ENCODE results near the gene SLC25A13. TPM values are rescaled to one million over a fixed set of nuclear protein-coding genes. Genes with fewer than 3 reads are reported as not detected.

SLC25A13 gene
- total and polyA plus RNA-seq, 2 donors (not counting 1 experiment from before 2014, with no cell fraction given), result 6.9 to 12.0 TPM

GRCh38 chr7:96131525-96131924 is 190.4 kb downstream of the SLC25A13 start:
- Histone ChIP-seq H3K27ac (ENCODE audit: insufficient read depth, low read length) (no peak overlapping the region), H3K4me2 (ENCODE audit: extremely low read depth, insufficient read depth, low read length) (no peak overlapping the region), H4K20me1 (ENCODE audit: control insufficient read depth, extremely low read depth, insufficient read depth, low read length) (no peaks in the 10 kb centered on the region), H3K9ac (ENCODE audit: insufficient read depth, low read length) (no peak overlapping the region), H3K36me3 (ENCODE audit: control insufficient read depth, insufficient read depth, low read length) (no peaks in the 10 kb centered on the region), H3K4me1 (ENCODE audit: control insufficient read depth, extremely low read depth, insufficient read depth, low read length) (no peaks in the 10 kb centered on the region), H2AFZ (ENCODE audit: low read length) (no peak overlapping the region), H3K4me3 (replicated peaks in 1 of 4; ENCODE audit: control extremely low read depth in 1 of 4, insufficient read depth in 1 of 4, low read depth in 3 of 4, low read length in 4 of 4) (no peak overlapping the region), H3K9me3 (ENCODE audit: control insufficient read depth, insufficient read depth, low read depth, low read length) (no peaks in the 10 kb centered on the region), H3K27me3 (ENCODE audit: control insufficient read depth, insufficient read depth, low read length) (no peaks in the 10 kb centered on the region), H3K79me2 (ENCODE audit: control insufficient read depth, insufficient read depth, low read length) (no peaks in the 10 kb centered on the region)
- TF ChIP-seq CTCF (conservative IDR thresholded peaks at IDR 0.05 in 1 of 2, IDR thresholded peaks at IDR 0.05 in 1 of 2; ENCODE audit: low read depth in 1 of 2, low read length in 2 of 2) (no peak), EZH2 (IDR thresholded peaks at IDR 0.05; ENCODE audit: low read length, missing control alignments) (no peak)
- DNase-seq (ENCODE audit: low read depth in 2 of 2), result no peak

DNA sequence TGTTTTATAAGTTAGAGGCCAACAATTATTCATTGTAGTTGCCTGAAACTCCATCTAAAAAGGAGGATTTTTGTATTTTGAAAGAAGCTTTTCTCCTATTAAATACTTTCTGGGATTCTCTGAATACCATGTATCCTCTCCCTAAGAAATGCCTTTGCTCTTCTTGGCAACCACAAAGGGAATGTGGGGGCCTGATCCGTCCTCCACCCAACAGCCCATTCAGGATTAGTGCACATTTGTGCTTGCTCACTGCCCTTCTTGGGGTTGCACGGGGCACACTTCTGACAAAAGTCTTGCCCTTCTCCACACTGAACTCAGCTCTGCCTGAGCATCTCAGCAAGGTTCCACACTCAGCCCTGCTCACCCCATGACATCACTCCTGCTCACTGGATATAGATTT is 194.2 kb downstream of the SLC25A13 start:
- Histone ChIP-seq H3K9me3 (ENCODE audit: control insufficient read depth, insufficient read depth, low read depth, low read length) (no peaks in the 10 kb centered on the region), H2AFZ (ENCODE audit: low read length) (no peak overlapping the region), H3K27ac (ENCODE audit: insufficient read depth, low read length) (no peak overlapping the region), H3K4me1 (ENCODE audit: control insufficient read depth, extremely low read depth, insufficient read depth, low read length) (no peaks in the 10 kb centered on the region), H3K79me2 (ENCODE audit: control insufficient read depth, insufficient read depth, low read length) (no peaks in the 10 kb centered on the region), H3K36me3 (ENCODE audit: control insufficient read depth, insufficient read depth, low read length) (no peaks in the 10 kb centered on the region), H3K4me2 (ENCODE audit: extremely low read depth, insufficient read depth, low read length) (no peak overlapping the region), H4K20me1 (ENCODE audit: control insufficient read depth, extremely low read depth, insufficient read depth, low read length) (no peaks in the 10 kb centered on the region), H3K27me3 (ENCODE audit: control insufficient read depth, insufficient read depth, low read length) (no peaks in the 10 kb centered on the region), H3K4me3 (replicated peaks in 1 of 4; ENCODE audit: control extremely low read depth in 1 of 4, insufficient read depth in 1 of 4, low read depth in 3 of 4, low read length in 4 of 4) (no peak overlapping the region), H3K9ac (ENCODE audit: insufficient read depth, low read length) (no peak overlapping the region)
- TF ChIP-seq EZH2 (IDR thresholded peaks at IDR 0.05; ENCODE audit: low read length, missing control alignments) (no peak), CTCF (conservative IDR thresholded peaks at IDR 0.05 in 1 of 2, IDR thresholded peaks at IDR 0.05 in 1 of 2; ENCODE audit: low read depth in 1 of 2, low read length in 2 of 2) (no peak)
- peak in 1 of 2 donors; percentile 50 for DNase-seq (ENCODE audit: low read depth in 2 of 2)

DNA sequence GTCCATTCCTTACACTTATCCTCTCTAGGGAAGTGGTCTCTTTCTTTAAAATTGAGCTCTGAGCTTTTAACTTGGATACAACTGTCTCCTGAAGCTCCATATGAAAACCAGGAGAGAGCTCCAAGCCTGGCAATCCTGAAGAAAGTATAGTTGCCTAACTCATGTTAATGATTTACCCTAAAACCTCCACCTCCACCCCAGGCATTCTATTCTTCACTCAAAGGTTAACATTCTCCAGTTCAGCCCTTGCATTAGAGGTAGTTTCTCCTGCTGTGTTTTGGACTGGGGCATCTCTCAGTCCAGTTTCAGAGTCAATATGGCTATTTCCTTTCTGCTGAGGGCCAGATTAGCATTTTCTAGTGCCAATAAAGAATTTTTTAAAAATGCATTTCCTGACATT is 195.5 kb downstream of the SLC25A13 start:
- Histone ChIP-seq H3K79me2 (ENCODE audit: control insufficient read depth, insufficient read depth, low read length) (no peaks in the 10 kb centered on the region), H4K20me1 (ENCODE audit: control insufficient read depth, extremely low read depth, insufficient read depth, low read length) (no peaks in the 10 kb centered on the region), H3K27ac (ENCODE audit: insufficient read depth, low read length) (no peak overlapping the region), H3K9ac (ENCODE audit: insufficient read depth, low read length) (no peak overlapping the region), H3K4me2 (ENCODE audit: extremely low read depth, insufficient read depth, low read length) (no peak overlapping the region), H2AFZ (ENCODE audit: low read length) (no peak overlapping the region), H3K9me3 (ENCODE audit: control insufficient read depth, insufficient read depth, low read depth, low read length) (no peaks in the 10 kb centered on the region), H3K4me1 (ENCODE audit: control insufficient read depth, extremely low read depth, insufficient read depth, low read length) (no peaks in the 10 kb centered on the region), H3K4me3 (replicated peaks in 1 of 4; ENCODE audit: control extremely low read depth in 1 of 4, insufficient read depth in 1 of 4, low read depth in 3 of 4, low read length in 4 of 4) (no peak overlapping the region), H3K27me3 (ENCODE audit: control insufficient read depth, insufficient read depth, low read length) (no peaks in the 10 kb centered on the region), H3K36me3 (ENCODE audit: control insufficient read depth, insufficient read depth, low read length) (no peaks in the 10 kb centered on the region)
- TF ChIP-seq EZH2 (IDR thresholded peaks at IDR 0.05; ENCODE audit: low read length, missing control alignments), result no peak
- TF ChIP-seq CTCF (conservative IDR thresholded peaks at IDR 0.05 in 1 of 2, IDR thresholded peaks at IDR 0.05 in 1 of 2; ENCODE audit: low read depth in 1 of 2, low read length in 2 of 2), result no peak
- no peak for DNase-seq (ENCODE audit: low read depth in 2 of 2)
